ENCODE data around the gene ERN1. TPM values are rescaled to one million over a fixed set of nuclear protein-coding genes. Genes with fewer than 3 reads are reported as not detected.

ERN1 gene
- total and polyA plus RNA-seq, 2 of the 13 experiments (the other 11 are each of a cell fraction or from before 2014, with no cell fraction given) = 6.0 to 12.7 TPM

DNA sequence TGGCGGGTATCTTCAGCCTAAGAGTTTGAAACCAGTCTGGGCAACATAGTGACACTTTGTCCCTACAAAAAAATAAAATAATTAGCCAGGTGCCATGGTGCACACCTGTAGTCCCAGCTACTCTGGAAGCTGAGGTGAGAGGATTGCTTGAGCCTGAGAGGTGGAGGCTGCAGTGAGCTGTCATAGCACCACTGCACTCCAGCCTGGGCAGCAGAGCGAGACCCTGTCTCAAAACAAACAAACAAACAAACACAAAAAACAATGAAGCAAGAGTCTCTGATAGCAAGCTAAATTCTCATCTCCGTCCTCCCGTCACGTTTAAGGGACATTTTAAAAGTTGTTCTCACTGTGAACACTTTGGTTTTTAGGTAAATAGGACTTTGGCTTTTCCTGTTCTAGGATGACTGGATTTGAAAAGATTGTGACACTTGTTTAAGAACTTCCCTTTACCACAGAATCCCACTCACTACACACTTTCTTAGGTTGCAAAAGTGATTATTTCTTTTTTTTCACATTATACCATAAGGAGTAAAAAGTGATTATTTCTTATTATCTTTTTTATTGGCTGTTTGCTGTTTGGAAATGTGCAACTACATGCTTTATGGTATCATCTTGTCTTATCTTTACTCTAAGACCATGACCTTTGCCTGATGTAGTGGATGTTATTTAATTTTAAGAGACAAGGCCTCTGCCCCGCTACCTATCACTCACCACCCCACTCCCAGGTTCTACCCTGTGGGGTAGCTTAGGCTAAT, 4.4 kb upstream of the ERN1 start (continued):
- peak; percentile 60; the same call in 1 of the 2 replicates for TF ChIP-seq LCORL (IDR thresholded peaks at IDR 0.05)
- peak; percentile 92 for TF ChIP-seq LCORL (CRISPR knock-in tag; IDR thresholded peaks at IDR 0.05)
- TF ChIP-seq, protein P1, sequence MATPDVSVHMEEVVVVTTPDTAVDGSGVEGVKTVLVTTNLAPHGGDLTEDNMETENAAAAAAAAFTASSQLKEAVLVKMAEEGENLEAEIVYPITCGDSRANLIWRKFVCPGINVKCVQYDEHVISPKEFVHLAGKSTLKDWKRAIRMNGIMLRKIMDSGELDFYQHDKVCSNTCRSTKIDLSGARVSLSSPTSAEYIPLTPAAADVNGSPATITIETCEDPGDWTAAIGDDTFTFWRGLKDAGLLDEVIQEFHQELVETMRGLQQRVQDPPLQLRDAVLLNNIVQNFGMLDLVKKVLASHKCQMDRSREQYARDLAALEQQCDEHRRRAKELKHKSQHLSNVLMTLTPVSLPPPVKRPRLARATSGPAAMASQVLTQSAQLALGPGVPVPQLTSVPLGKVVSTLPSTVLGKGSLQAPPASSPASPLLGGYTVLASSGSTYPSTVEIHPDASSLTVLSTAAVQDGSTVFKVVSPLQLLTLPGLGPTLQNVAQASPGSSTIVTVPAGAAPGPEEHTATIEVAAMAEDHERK (CRISPR knock-in tag; IDR thresholded peaks at IDR 0.05; ENCODE audit: low read depth) = no peak
- TF ChIP-seq FOXA1 (IDR thresholded peaks at IDR 0.05) = peak; percentile 52; the same call in 1 of the 2 replicates
- peak; percentile 83 for TF ChIP-seq FOXA1 (CRISPR knock-in tag; IDR thresholded peaks at IDR 0.05)
- TF ChIP-seq, protein P2, sequence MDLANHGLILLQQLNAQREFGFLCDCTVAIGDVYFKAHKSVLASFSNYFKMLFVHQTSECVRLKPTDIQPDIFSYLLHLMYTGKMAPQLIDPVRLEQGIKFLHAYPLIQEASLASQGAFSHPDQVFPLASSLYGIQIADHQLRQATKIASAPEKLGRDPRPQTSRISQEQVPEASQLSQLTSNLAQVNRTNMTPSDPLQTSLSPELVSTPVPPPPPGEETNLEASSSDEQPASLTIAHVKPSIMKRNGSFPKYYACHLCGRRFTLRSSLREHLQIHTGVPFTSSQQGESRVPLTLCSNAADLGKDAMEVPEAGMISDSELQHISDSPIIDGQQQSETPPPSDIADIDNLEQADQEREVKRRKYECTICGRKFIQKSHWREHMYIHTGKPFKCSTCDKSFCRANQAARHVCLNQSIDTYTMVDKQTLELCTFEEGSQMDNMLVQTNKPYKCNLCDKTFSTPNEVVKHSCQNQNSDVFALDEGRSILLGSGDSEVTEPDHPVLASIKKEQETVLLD (CRISPR knock-in tag; IDR thresholded peaks at IDR 0.05; ENCODE audit: low read depth) = no peak
- TF ChIP-seq ZBTB8A (CRISPR knock-in tag; IDR thresholded peaks at IDR 0.05; ENCODE audit: borderline replicate concordance, low read depth) = no peak
- no peak for TF ChIP-seq NFE2L1 (CRISPR knock-in tag; IDR thresholded peaks at IDR 0.05; ENCODE audit: borderline replicate concordance)
- TF ChIP-seq ZNF747 (CRISPR knock-in tag; IDR thresholded peaks at IDR 0.05; ENCODE audit: borderline replicate concordance) = 0 out of 2 replicates have a peak, but pooled peaks have one; percentile 41
- TF ChIP-seq, protein P3, sequence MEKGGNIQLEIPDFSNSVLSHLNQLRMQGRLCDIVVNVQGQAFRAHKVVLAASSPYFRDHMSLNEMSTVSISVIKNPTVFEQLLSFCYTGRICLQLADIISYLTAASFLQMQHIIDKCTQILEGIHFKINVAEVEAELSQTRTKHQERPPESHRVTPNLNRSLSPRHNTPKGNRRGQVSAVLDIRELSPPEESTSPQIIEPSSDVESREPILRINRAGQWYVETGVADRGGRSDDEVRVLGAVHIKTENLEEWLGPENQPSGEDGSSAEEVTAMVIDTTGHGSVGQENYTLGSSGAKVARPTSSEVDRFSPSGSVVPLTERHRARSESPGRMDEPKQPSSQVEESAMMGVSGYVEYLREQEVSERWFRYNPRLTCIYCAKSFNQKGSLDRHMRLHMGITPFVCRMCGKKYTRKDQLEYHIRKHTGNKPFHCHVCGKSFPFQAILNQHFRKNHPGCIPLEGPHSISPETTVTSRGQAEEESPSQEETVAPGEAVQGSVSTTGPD (CRISPR knock-in tag; IDR thresholded peaks at IDR 0.05) = no peak
- TF ChIP-seq NR2F6 (IDR thresholded peaks at IDR 0.05) = peak; percentile 64
- TF ChIP-seq NR2F6 (CRISPR knock-in tag; IDR thresholded peaks at IDR 0.05) = peak; percentile 67
- TF ChIP-seq ZNF256 (CRISPR knock-in tag; conservative IDR thresholded peaks at IDR 0.05) = no peak
- TF ChIP-seq ZNF510 (CRISPR knock-in tag; IDR thresholded peaks at IDR 0.05; ENCODE audit: low read depth) = no peak
- no peak for TF ChIP-seq ZNF343 (CRISPR knock-in tag; IDR thresholded peaks at IDR 0.05)
- TF ChIP-seq ZFYVE20 (CRISPR knock-in tag; IDR thresholded peaks at IDR 0.05; ENCODE audit: borderline replicate concordance, low read depth) = no peak
- TF ChIP-seq ZNF749 (CRISPR knock-in tag; IDR thresholded peaks at IDR 0.05; ENCODE audit: borderline replicate concordance) = no peak
- 0 out of 2 replicates have a peak, but pooled peaks have one; percentile 30 for TF ChIP-seq NAIF1 (CRISPR knock-in tag; IDR thresholded peaks at IDR 0.05; ENCODE audit: borderline replicate concordance)
- 0 out of 2 replicates have a peak, but pooled peaks have one; percentile 16 for TF ChIP-seq ZNF264 (CRISPR knock-in tag; IDR thresholded peaks at IDR 0.05)
- TF ChIP-seq NFIB (CRISPR knock-in tag; IDR thresholded peaks at IDR 0.05; ENCODE audit: borderline replicate concordance) = no peak
- peak; percentile 63; the same call in 1 of the 2 replicates for TF ChIP-seq ZFX (CRISPR knock-in tag; IDR thresholded peaks at IDR 0.05; ENCODE audit: low read depth)

Measured in HepG2 (cell line).